A549 (cell line): ENCODE measurements around the gene PAQR8. TPM values are rescaled to one million over a fixed set of nuclear protein-coding genes. Genes with fewer than 3 reads are reported as not detected.

Experiments
- polyA plus RNA-seq, 4 experiments: library from polyadenylated mRNA; depleted of rRNA in 3 of 4; stranded (reverse); fragments of >200 nt; fragmentation: RNase III in 1 of 4; extraction: RNeasy Plus Mini Kit Qiagen cat#74134 plus additional on column Dnase treatment in 1 of 4; gene quantifications; 2 replicates in 3 of 4; 3 replicates in 1 of 4; pipeline ENCODE4 v1.2.3, GENCODE V29; 2011 to 2017

The PAQR8 gene
- polyA plus RNA-seq, 2 of the 4 experiments (the other 2 are of a cell fraction) = 0.80 to 1.2 TPM

Other genes starting within 250 kb of the PAQR8 start
- gene IL17A, start 175.8 kb upstream of the PAQR8 start, polyA plus RNA-seq (2011; rRNA removed) = not detected in 2 replicates
- gene IL17A, start 175.8 kb upstream of the PAQR8 start, polyA plus RNA-seq (2017; fragmentation: RNase III; extraction: RNeasy Plus Mini Kit Qiagen cat#74134 plus additional on column Dnase treatment) = not detected in 3 replicates
- gene IL17F, start 117.7 kb upstream of the PAQR8 start, polyA plus RNA-seq (2011; rRNA removed) = not detected in 2 replicates
- gene IL17F, start 117.7 kb upstream of the PAQR8 start, polyA plus RNA-seq (2017; fragmentation: RNase III; extraction: RNeasy Plus Mini Kit Qiagen cat#74134 plus additional on column Dnase treatment) = not detected in 3 replicates
- gene MCM3, start 77.4 kb upstream of the PAQR8 start, polyA plus RNA-seq (2011; rRNA removed) = 105 and 111 TPM in 2 replicates
- 94.7 to 101 TPM (median 95.9 TPM) in 3 replicates for gene MCM3, start 77.4 kb upstream of the PAQR8 start, polyA plus RNA-seq (2017; fragmentation: RNase III; extraction: RNeasy Plus Mini Kit Qiagen cat#74134 plus additional on column Dnase treatment)
- 43.5 and 46.7 TPM in 2 replicates for gene EFHC1, start 58.2 kb downstream of the PAQR8 start, polyA plus RNA-seq (2011; rRNA removed)
- gene EFHC1, start 58.2 kb downstream of the PAQR8 start, polyA plus RNA-seq (2017; fragmentation: RNase III; extraction: RNeasy Plus Mini Kit Qiagen cat#74134 plus additional on column Dnase treatment) = 14.0 to 16.5 TPM (median 15.2 TPM) in 3 replicates
- 25.4 and 25.6 TPM in 2 replicates for gene TRAM2, start 214.9 kb downstream of the PAQR8 start, polyA plus RNA-seq (2011; rRNA removed)
- 16.4 to 18.9 TPM (median 18.9 TPM) in 3 replicates for gene TRAM2, start 214.9 kb downstream of the PAQR8 start, polyA plus RNA-seq (2017; fragmentation: RNase III; extraction: RNeasy Plus Mini Kit Qiagen cat#74134 plus additional on column Dnase treatment)